Measurements from ENCODE around the gene TMX2.

TMX2 gene

GRCh38 chr11:57787920-57788702 is 75.7 kb downstream of the TMX2 start:
- no peak for TF ChIP-seq TEAD4 (IDR thresholded peaks at IDR 0.05)
- TF ChIP-seq EP300 (IDR thresholded peaks at IDR 0.05; ENCODE audit: borderline replicate concordance), result no peak
- no peak for TF ChIP-seq RAD21 (IDR thresholded peaks at IDR 0.05; ENCODE audit: low read depth)
- no peak for TF ChIP-seq FOXM1 (IDR thresholded peaks at IDR 0.05; ENCODE audit: borderline replicate concordance, low read depth)
- TF ChIP-seq CEBPB (IDR thresholded peaks at IDR 0.05), result no peak
- no peak for TF ChIP-seq EGR1 (IDR thresholded peaks at IDR 0.05)
- TF ChIP-seq CREB1 (IDR thresholded peaks at IDR 0.05; ENCODE audit: low read depth), result no peak
- no peak for TF ChIP-seq NFIC (IDR thresholded peaks at IDR 0.05)
- TF ChIP-seq YY1 (IDR thresholded peaks at IDR 0.05; ENCODE audit: low read depth), result no peak
- no peak for TF ChIP-seq TCF12 (IDR thresholded peaks at IDR 0.05; ENCODE audit: low read depth)
- TF ChIP-seq ZBTB7A (IDR thresholded peaks at IDR 0.05; ENCODE audit: low read depth), result no peak
- no peak for TF ChIP-seq TAF1 (IDR thresholded peaks at IDR 0.05; ENCODE audit: low read depth)
- no peak for TF ChIP-seq MAX (IDR thresholded peaks at IDR 0.05)

GRCh38 chr11:57788703-57789088 is 76.3 kb downstream of the TMX2 start:
- TF ChIP-seq RAD21 (IDR thresholded peaks at IDR 0.05; ENCODE audit: low read depth) (no peak), CREB1 (IDR thresholded peaks at IDR 0.05; ENCODE audit: low read depth) (no peak), EGR1 (IDR thresholded peaks at IDR 0.05) (no peak), EP300 (IDR thresholded peaks at IDR 0.05; ENCODE audit: borderline replicate concordance) (no peak), ZBTB7A (IDR thresholded peaks at IDR 0.05; ENCODE audit: low read depth) (no peak), REST (IDR thresholded peaks at IDR 0.05; ENCODE audit: low read depth) (no peak), CEBPB (IDR thresholded peaks at IDR 0.05) (no peak), TEAD4 (IDR thresholded peaks at IDR 0.05) (no peak), FOXM1 (IDR thresholded peaks at IDR 0.05; ENCODE audit: borderline replicate concordance, low read depth) (no peak), TCF12 (IDR thresholded peaks at IDR 0.05; ENCODE audit: low read depth) (no peak), USF1 (IDR thresholded peaks at IDR 0.05) (no peak), TAF1 (IDR thresholded peaks at IDR 0.05; ENCODE audit: low read depth) (no peak), MAX (IDR thresholded peaks at IDR 0.05) (no peak)

Data from Ishikawa (cell line).